HCT116 (cell line): ENCODE results near the gene LYSMD1. TPM values are rescaled to one million over a fixed set of nuclear protein-coding genes. Genes with fewer than 3 reads are reported as not detected.

Experiments used
- ATAC-seq: fragments of 200-7000 bp; cut with Tn5 transposase; 2 replicates; pipeline ENCODE4 v1.9.1; 2020; ENCODE audit warnings: mild to moderate bottlenecking, moderate library complexity
- BruUV-seq: library from RNA; stranded (reverse); fragments of 400-500 nt; replicated peaks from 2 replicates; lab custom pipeline; 2021; lab: Mats Ljungman, UMichigan
- CTCF ChIA-PET: fragments of 300-600 bp; sonication (Branson Sonifier 250); formaldehyde crosslinking; loops from one replicate; lab custom pipeline; 2021; ENCODE audit warnings: antibody characterized with exemption; lab: Charles Lee
- POLR2A ChIA-PET: fragments of 300-600, 350-600 bp; sonication (Branson Sonifier 250); formaldehyde crosslinking; loops from one replicate; lab custom pipeline; 2021; ENCODE audit warnings: antibody characterized with exemption; lab: Charles Lee
- RAD21 ChIA-PET, 2 experiments: fragments of 300-600 bp; sonication (Branson Sonifier 250); formaldehyde crosslinking; loops; one replicate each; lab custom pipeline; 2023; ENCODE audit warnings: low total read pairs in 2 of 2; ENCODE audit not compliant: uncharacterized antibody in 2 of 2, unreplicated experiment in 2 of 2, low non-redundant PET in 1 of 2; lab: Charles Lee
- DNase-seq: peaks from one replicate; pipeline ENCODE4 v3.0.0-alpha.2; 2010; ENCODE audit warnings: low read depth, low spot score
- H2AFZ ChIP-seq: fragments of 200-600 bp; shearing (Covaris generic), sonication (generic); 2 replicates; pipeline ENCODE4 v1.6.1; 2017; ENCODE audit warnings: low read depth, mixed run types, mixed read lengths, antibody characterized with exemption, low read length; ENCODE audit not compliant: poor library complexity, severe bottlenecking
- H3K27ac ChIP-seq: 2 replicates; pipeline ENCODE4 v1.5.1; 2012; ENCODE audit warnings: low read depth, low read length
- H3K27me3 ChIP-seq: fragments of 200-600 bp; sonication (generic); 2 replicates; pipeline ENCODE4 v1.6.1; 2016; ENCODE audit warnings: mixed run types, low read length, mixed read lengths; ENCODE audit not compliant: insufficient read depth
- H3K36me3 ChIP-seq, 2 experiments: fragments of 200-500 bp in 1 of 2; fragments of 200-600 bp in 1 of 2; sonication (Bioruptor generic) in 1 of 2; sonication (generic) in 1 of 2; 2 replicates each; pipeline versions ENCODE4 v1.5.1 to v1.6.1; 2014 to 2016; ENCODE audit warnings: low read length in 2 of 2, inconsistent platforms in 1 of 2, mixed read lengths in 1 of 2, mixed run types in 1 of 2; ENCODE audit not compliant: insufficient read depth in 2 of 2, control insufficient read depth in 1 of 2
- H3K4me1 ChIP-seq, 2 experiments: fragments of 200-600 bp in 1 of 2; sonication (generic) in 1 of 2; 2 replicates each; pipeline versions ENCODE4 v1.5.1 to v1.6.1; 2012 to 2017; ENCODE audit warnings: low read length in 2 of 2, inconsistent platforms in 1 of 2, mild to moderate bottlenecking in 1 of 2, mixed read lengths in 1 of 2, mixed run types in 1 of 2, moderate library complexity in 1 of 2; ENCODE audit not compliant: insufficient read depth in 2 of 2, control insufficient read depth in 1 of 2
- H3K4me2 ChIP-seq: fragments of 200-600 bp; sonication (generic); 2 replicates; pipeline ENCODE4 v1.6.1; 2017; ENCODE audit warnings: mixed run types, low read length, mixed read lengths
- H3K4me3 ChIP-seq, 2 experiments: fragments of 200-600 bp in 1 of 2; sonication (generic) in 1 of 2; replicated peaks in 1 of 2; 2 replicates each; pipeline ENCODE4 v1.5.1; 2011 to 2016; ENCODE audit warnings: low read length in 2 of 2, control low read depth in 1 of 2, low read depth in 1 of 2, mild to moderate bottlenecking in 1 of 2, mixed read lengths in 1 of 2, mixed run types in 1 of 2
- H3K79me2 ChIP-seq: fragments of 200-600 bp; sonication (generic); 2 replicates; pipeline ENCODE4 v1.6.1; 2017; ENCODE audit warnings: mild to moderate bottlenecking, mixed run types, low read length, moderate library complexity, mixed read lengths; ENCODE audit not compliant: insufficient read depth
- H3K9ac ChIP-seq: fragments of 200-600 bp; sonication (generic); 2 replicates; pipeline ENCODE4 v1.6.1; 2016; ENCODE audit warnings: low read length, mixed read lengths
- H3K9me2 ChIP-seq: fragments of 200-600 bp; sonication (generic), shearing (Covaris generic); 2 replicates; pipeline ENCODE4 v1.6.1; 2017; ENCODE audit warnings: mixed run types, mild to moderate bottlenecking, moderate library complexity; ENCODE audit not compliant: insufficient read depth
- H3K9me3 ChIP-seq, 2 experiments: fragments of 200-500 bp in 1 of 2; fragments of 200-600 bp in 1 of 2; sonication (Bioruptor generic) in 1 of 2; sonication (generic) in 1 of 2; 2 replicates each; pipeline ENCODE4 v1.6.1; 2014 to 2017; ENCODE audit warnings: low read length in 2 of 2, mixed read lengths in 2 of 2, inconsistent platforms in 1 of 2, low read depth in 1 of 2, mild to moderate bottlenecking in 1 of 2, mixed run types in 1 of 2, moderate library complexity in 1 of 2; ENCODE audit not compliant: control insufficient read depth in 1 of 2, insufficient read depth in 1 of 2
- H4K20me1 ChIP-seq: fragments of 200-600 bp; sonication (generic), shearing (Covaris generic); 2 replicates; pipeline ENCODE4 v1.6.1; 2017; ENCODE audit warnings: mixed run types, mild to moderate bottlenecking, moderate library complexity; ENCODE audit not compliant: insufficient read depth
- CBX3 ChIP-seq: IDR thresholded peaks from 2 replicates; pipeline ENCODE4 v1.6.1; 2012; ENCODE audit warnings: low read depth
- CEBPB ChIP-seq: IDR thresholded peaks from 2 replicates; pipeline ENCODE4 v1.6.1; 2012; ENCODE audit warnings: low read depth
- CTCF ChIP-seq, 3 experiments: fragments of 200-600 bp in 1 of 3; sonication (generic) in 1 of 3; IDR thresholded peaks in 2 of 3; conservative IDR thresholded peaks in 1 of 3; 2 replicates each; pipeline ENCODE4 v1.5.1; 2012 to 2017; ENCODE audit warnings: low read depth in 2 of 3, low read length in 2 of 3, antibody characterized with exemption in 1 of 3, borderline replicate concordance in 1 of 3, control low read depth in 1 of 3, mild to moderate bottlenecking in 1 of 3, mixed read lengths in 1 of 3, mixed run types in 1 of 3, moderate library complexity in 1 of 3; ENCODE audit not compliant: insufficient read depth in 1 of 3
- EZH2 ChIP-seq: fragments of 200-600 bp; sonication (generic); IDR thresholded peaks from 2 replicates; pipeline ENCODE4 v1.6.1; 2017; ENCODE audit warnings: antibody characterized with exemption, mixed run types
- FOSL1 ChIP-seq: IDR thresholded peaks from 2 replicates; pipeline ENCODE4 v1.6.1; 2012; ENCODE audit warnings: low read depth
- JUND ChIP-seq: IDR thresholded peaks from 2 replicates; pipeline ENCODE4 v1.6.1; 2012
- RAD21 ChIP-seq: IDR thresholded peaks from 2 replicates; pipeline ENCODE4 v1.6.1; 2012; ENCODE audit warnings: low read depth, mild to moderate bottlenecking
- SIN3A ChIP-seq: IDR thresholded peaks from 2 replicates; pipeline ENCODE4 v1.6.1; 2012; ENCODE audit warnings: low read depth
- SP1 ChIP-seq: IDR thresholded peaks from 2 replicates; pipeline ENCODE4 v1.6.1; 2012; ENCODE audit warnings: low read depth
- ZBTB33 ChIP-seq: IDR thresholded peaks from 2 replicates; pipeline ENCODE4 v1.6.1; 2011; ENCODE audit warnings: mild to moderate bottlenecking, low read length, moderate library complexity; ENCODE audit not compliant: insufficient replicate concordance; ENCODE audit errors: extremely low read depth
- ZNF274 ChIP-seq: fragments of 200-500 bp; sonication (Bioruptor generic); IDR thresholded peaks from 2 replicates; pipeline ENCODE4 v1.6.1; 2014; ENCODE audit warnings: mild to moderate bottlenecking, low read depth, low read length, inconsistent platforms
- intact Hi-C: fragments of 100-400 bp; cut with micrococcal nuclease; formaldehyde crosslinking; loops from 2 replicates; pipeline ENCODE4 v1.10.0; 2022
- total RNA-seq: library from RNA; stranded (reverse); gene quantifications from one replicate; pipeline ENCODE4 v1.2.1, GENCODE V29; 2021; ENCODE audit not compliant: unreplicated experiment

LYSMD1 gene
- total RNA-seq, 1 experiment from 2014 or later = 5.0 TPM

GRCh38 chr1:151165281-151165737 lies 393 bp downstream of the LYSMD1 start:
- TSS peak; percentile 67 for BruUV-seq
- no peak for DNase-seq
- Histone ChIP-seq H3K36me3 (peaks cover 7 to 12% of the 10 kb centered on the region in 2 experiments; a peak in 3 of 4 replicates), H3K4me2 (peak overlapping the region; percentile 85), H3K9me3 (no peaks in the 10 kb centered on the region), H3K79me2 (peaks cover 24% of the 10 kb centered on the region; the same call in 1 of the 2 replicates), H3K9ac (peak overlapping the region; percentile 84), H3K9me2 (no peaks in the 10 kb centered on the region), H3K4me3 (peak overlapping the region; percentile 83 to 88), H3K4me1 (peaks cover 11 to 19% of the 10 kb centered on the region in 2 experiments), H2AFZ (peak overlapping the region; percentile 43), H3K27me3 (no peaks in the 10 kb centered on the region), H3K27ac (peak overlapping the region; percentile 50), H4K20me1 (no peaks in the 10 kb centered on the region)
- POLR2A ChIA-PET = no interaction called here
- intact Hi-C loops = no loop called here
- TF ChIP-seq EZH2 (no peak), ZBTB33 (no peak), FOSL1 (no peak), SP1 (no peak), RAD21 (no peak), CEBPB (no peak), JUND (no peak), CBX3 (no peak), ZNF274 (no peak), CTCF (IDR thresholded peaks at IDR 0.05 in 2 of 3, conservative IDR thresholded peaks at IDR 0.05 in 1 of 3; ENCODE audit: borderline replicate concordance in 1 of 3, insufficient read depth in 1 of 3, low read depth in 2 of 3, low read length in 2 of 3) (no peak), SIN3A (no peak)
- ATAC-seq = peak; percentile 37
- CTCF ChIA-PET = no interaction called here
- RAD21 ChIA-PET = no interaction called here
